Caco-2 (cell line): ENCODE results near the gene ADAD2. TPM values are rescaled to one million over a fixed set of nuclear protein-coding genes. Genes with fewer than 3 reads are reported as not detected.

Experiments
- BruUV-seq: library from RNA; stranded (reverse); fragments of 400-500 nt; replicated peaks from 2 replicates; lab custom pipeline; 2021; lab: Mats Ljungman, UMichigan
- CTCF ChIA-PET: fragments of 300-600 bp; sonication (Branson Sonifier 250); formaldehyde crosslinking; loops from one replicate; lab custom pipeline; 2022; ENCODE audit warnings: antibody characterized with exemption; lab: Charles Lee
- POLR2A ChIA-PET: fragments of 300-600 bp; sonication (Branson Sonifier 250); formaldehyde crosslinking; loops from one replicate; lab custom pipeline; 2022; ENCODE audit warnings: antibody characterized with exemption; lab: Charles Lee
- DNase-seq, 2 experiments: peaks; one replicate each; pipeline versions ENCODE4 v3.0.0 to v3.0.0-alpha.2; 2020 to 2022
- H3K27me3 ChIP-seq: replicated peaks from 2 replicates; pipeline ENCODE4 v1.6.0; 2011; ENCODE audit warnings: low read length; ENCODE audit not compliant: control insufficient read depth, insufficient read depth
- H3K36me3 ChIP-seq: 2 replicates; pipeline ENCODE4 v1.5.1; 2011; ENCODE audit warnings: low read length; ENCODE audit not compliant: control insufficient read depth, insufficient read depth
- H3K4me1 ChIP-seq: fragments of 250-450 bp; sonication (Bioruptor Pico); 2 replicates; pipeline ENCODE4 v1.5.1; 2020; ENCODE audit warnings: mild to moderate bottlenecking
- H3K4me3 ChIP-seq: 2 replicates; pipeline ENCODE4 v1.5.1; 2011; ENCODE audit warnings: low read depth, mild to moderate bottlenecking, control low read depth, low read length
- H3K9me3 ChIP-seq: fragments of 250-450 bp; sonication (Bioruptor Pico); 2 replicates; pipeline ENCODE4 v1.5.1; 2020; ENCODE audit warnings: mild to moderate bottlenecking, moderate library complexity
- H3K27ac Mint-ChIP-seq: one replicate; pipeline ENCODE4 v1.8.0; 2022; ENCODE audit warnings: mixed read lengths; ENCODE audit not compliant: unreplicated experiment
- H3K27me3 Mint-ChIP-seq: one replicate; pipeline ENCODE4 v1.8.0; 2022; ENCODE audit warnings: mixed read lengths; ENCODE audit not compliant: insufficient read depth, unreplicated experiment
- H3K36me3 Mint-ChIP-seq: one replicate; pipeline ENCODE4 v1.8.0; 2022; ENCODE audit warnings: mild to moderate bottlenecking, mixed read lengths; ENCODE audit not compliant: insufficient read depth, unreplicated experiment
- H3K4me1 Mint-ChIP-seq: one replicate; pipeline ENCODE4 v1.8.0; 2022; ENCODE audit warnings: low read depth, mixed read lengths; ENCODE audit not compliant: unreplicated experiment
- H3K4me3 Mint-ChIP-seq: one replicate; pipeline ENCODE4 v1.8.0; 2022; ENCODE audit warnings: mild to moderate bottlenecking, moderate library complexity, mixed read lengths; ENCODE audit not compliant: unreplicated experiment
- H3K9me3 Mint-ChIP-seq: one replicate; pipeline ENCODE4 v1.8.0; 2022; ENCODE audit warnings: mixed read lengths; ENCODE audit not compliant: unreplicated experiment
- intact Hi-C: fragments of 100-400 bp; cut with micrococcal nuclease; formaldehyde crosslinking; loops from one replicate; pipeline ENCODE4 v1.10.0; 2022; ENCODE audit not compliant: unreplicated experiment
- total RNA-seq: library from RNA; stranded (reverse); gene quantifications from 2 replicates; pipeline ENCODE4 v1.2.3, GENCODE V29; 2022
- TF ChIP-seq, protein P1 (sequence below), 2 experiments: fragments of 200-600 bp in 1 of 2; IDR thresholded peaks; 1 replicate in 1 of 2; 2 replicates in 1 of 2; pipeline versions ENCODE4 v1.5.1 to v1.8.0; 2011 to 2022; ENCODE audit warnings: antibody characterized with exemption in 1 of 2, control low read depth in 1 of 2, inconsistent platforms in 1 of 2, low read depth in 1 of 2, low read length in 1 of 2, mild to moderate bottlenecking in 1 of 2, moderate library complexity in 1 of 2; ENCODE audit not compliant: insufficient read depth in 1 of 2, severe bottlenecking in 1 of 2, unreplicated experiment in 1 of 2

Gene ADAD2
- total RNA-seq, 1 experiment from 2014 or later = not detected

DNA sequence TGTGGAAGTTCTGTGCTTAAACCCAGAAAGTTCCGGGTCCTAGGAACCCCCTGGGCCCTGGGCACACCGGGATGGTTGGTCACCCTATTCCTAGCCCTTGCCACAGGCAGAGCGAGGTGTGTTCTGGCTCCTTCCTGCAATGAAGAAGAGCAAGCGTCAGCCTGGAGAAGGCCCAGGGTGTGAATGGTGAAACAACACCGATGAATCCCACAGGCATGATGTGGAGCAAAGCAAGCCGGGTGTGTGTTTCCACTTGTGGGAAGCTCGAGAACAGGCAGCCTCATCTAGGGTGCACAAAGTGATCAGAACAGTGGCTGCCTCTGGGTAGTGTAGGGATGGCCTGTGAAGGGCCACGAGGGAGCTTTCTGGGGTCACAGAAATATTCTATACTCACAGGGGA, 35.1 kb downstream of the ADAD2 start:
- H3K36me3 ChIP-seq = no peaks in the 10 kb centered on the region
- no peaks in the 10 kb centered on the region for H3K27me3 ChIP-seq
- Mint-ChIP-seq H3K36me3 (no peaks in the 10 kb centered on the region), H3K4me1 (no peaks in the 10 kb centered on the region), H3K9me3 (no peaks in the 10 kb centered on the region), H3K27ac (no peak overlapping the region), H3K4me3 (no peak overlapping the region), H3K27me3 (peaks cover 3% of the 10 kb centered on the region)
- intact Hi-C loops = no loop called here
- POLR2A ChIA-PET = no interaction called here
- no TSS peak for BruUV-seq
- CTCF ChIA-PET = interaction anchor here (1.2 kb wide), 1 partner anchor 86 kb away, joined by 4 read pairs; no protein-coding TSS in a partner anchor
- H3K4me1 ChIP-seq = no peaks in the 10 kb centered on the region; the same call in 1 of the 2 replicates
- H3K4me3 ChIP-seq = no peak overlapping the region
- TF ChIP-seq, protein P1, sequence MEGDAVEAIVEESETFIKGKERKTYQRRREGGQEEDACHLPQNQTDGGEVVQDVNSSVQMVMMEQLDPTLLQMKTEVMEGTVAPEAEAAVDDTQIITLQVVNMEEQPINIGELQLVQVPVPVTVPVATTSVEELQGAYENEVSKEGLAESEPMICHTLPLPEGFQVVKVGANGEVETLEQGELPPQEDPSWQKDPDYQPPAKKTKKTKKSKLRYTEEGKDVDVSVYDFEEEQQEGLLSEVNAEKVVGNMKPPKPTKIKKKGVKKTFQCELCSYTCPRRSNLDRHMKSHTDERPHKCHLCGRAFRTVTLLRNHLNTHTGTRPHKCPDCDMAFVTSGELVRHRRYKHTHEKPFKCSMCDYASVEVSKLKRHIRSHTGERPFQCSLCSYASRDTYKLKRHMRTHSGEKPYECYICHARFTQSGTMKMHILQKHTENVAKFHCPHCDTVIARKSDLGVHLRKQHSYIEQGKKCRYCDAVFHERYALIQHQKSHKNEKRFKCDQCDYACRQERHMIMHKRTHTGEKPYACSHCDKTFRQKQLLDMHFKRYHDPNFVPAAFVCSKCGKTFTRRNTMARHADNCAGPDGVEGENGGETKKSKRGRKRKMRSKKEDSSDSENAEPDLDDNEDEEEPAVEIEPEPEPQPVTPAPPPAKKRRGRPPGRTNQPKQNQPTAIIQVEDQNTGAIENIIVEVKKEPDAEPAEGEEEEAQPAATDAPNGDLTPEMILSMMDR (IDR thresholded peaks at IDR 0.05; ENCODE audit: insufficient read depth in 1 of 2, low read depth in 1 of 2, low read length in 1 of 2, severe bottlenecking in 1 of 2, unreplicated experiment in 1 of 2) = no peak
- no peaks in the 10 kb centered on the region for H3K9me3 ChIP-seq
- no peak for DNase-seq

GRCh38 chr16:84227548-84227947, 36.6 kb downstream of the ADAD2 start:
- no peak overlapping the region for H3K4me3 Mint-ChIP-seq
- H3K4me3 ChIP-seq = no peak overlapping the region
- CTCF ChIA-PET = no interaction called here

GRCh38 chr16:84228256-84228838, 37.4 kb downstream of the ADAD2 start:
- Mint-ChIP-seq H3K9me3 (no peaks in the 10 kb centered on the region), H3K4me1 (no peaks in the 10 kb centered on the region), H3K27ac (no peak overlapping the region), H3K27me3 (peaks cover 8% of the 10 kb centered on the region), H3K4me3 (no peak overlapping the region), H3K36me3 (no peaks in the 10 kb centered on the region)
- Histone ChIP-seq H3K36me3 (no peaks in the 10 kb centered on the region), H3K4me1 (no peaks in the 10 kb centered on the region; the same call in 1 of the 2 replicates), H3K4me3 (no peak overlapping the region), H3K27me3 (no peaks in the 10 kb centered on the region), H3K9me3 (no peaks in the 10 kb centered on the region)
- intact Hi-C loops = no loop called here
- BruUV-seq = no TSS peak
- CTCF ChIA-PET = no interaction called here
- TF ChIP-seq, protein P1 (IDR thresholded peaks at IDR 0.05; ENCODE audit: insufficient read depth in 1 of 2, low read depth in 1 of 2, low read length in 1 of 2, severe bottlenecking in 1 of 2, unreplicated experiment in 1 of 2) = no peak
- POLR2A ChIA-PET = no interaction called here
- DNase-seq = peak in 1 of 2 experiments; percentile 56

More at GRCh38 chr16:84227548-84227947, 36.6 kb downstream of the ADAD2 start:
- TF ChIP-seq, protein P1 (IDR thresholded peaks at IDR 0.05; ENCODE audit: insufficient read depth in 1 of 2, low read depth in 1 of 2, low read length in 1 of 2, severe bottlenecking in 1 of 2, unreplicated experiment in 1 of 2) = no peak
- Mint-ChIP-seq H3K9me3 (no peaks in the 10 kb centered on the region), H3K27me3 (peaks cover 8% of the 10 kb centered on the region), H3K4me1 (no peaks in the 10 kb centered on the region), H3K27ac (no peak overlapping the region), H3K36me3 (no peaks in the 10 kb centered on the region)
- Histone ChIP-seq H3K27me3 (no peaks in the 10 kb centered on the region), H3K4me1 (no peaks in the 10 kb centered on the region; the same call in 1 of the 2 replicates), H3K9me3 (no peaks in the 10 kb centered on the region), H3K36me3 (no peaks in the 10 kb centered on the region)
- no TSS peak for BruUV-seq
- no peak for DNase-seq
- intact Hi-C loops = no loop called here
- POLR2A ChIA-PET = no interaction called here
